ENCODE measurements around the gene ERMP1.

DNA sequence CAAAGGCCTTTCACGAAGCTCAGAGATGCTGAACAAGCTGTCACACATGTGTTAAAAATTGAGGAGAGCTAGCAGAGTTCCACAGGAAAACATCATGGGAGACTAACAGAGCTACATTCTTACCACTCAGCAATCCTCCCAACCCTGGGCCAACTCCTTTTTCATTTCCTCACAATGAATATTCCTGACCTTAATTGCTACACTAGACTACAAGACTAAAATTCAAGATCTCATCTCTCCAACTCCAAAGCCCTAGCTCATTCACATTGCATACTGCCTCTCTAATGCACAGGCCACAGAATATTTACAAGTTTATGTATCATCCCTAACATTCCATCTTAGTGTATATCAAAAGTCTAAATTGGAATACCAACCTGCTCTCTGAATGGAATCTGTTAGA is 21.2 kb downstream of the ERMP1 start:
- TF ChIP-seq, protein P1, sequence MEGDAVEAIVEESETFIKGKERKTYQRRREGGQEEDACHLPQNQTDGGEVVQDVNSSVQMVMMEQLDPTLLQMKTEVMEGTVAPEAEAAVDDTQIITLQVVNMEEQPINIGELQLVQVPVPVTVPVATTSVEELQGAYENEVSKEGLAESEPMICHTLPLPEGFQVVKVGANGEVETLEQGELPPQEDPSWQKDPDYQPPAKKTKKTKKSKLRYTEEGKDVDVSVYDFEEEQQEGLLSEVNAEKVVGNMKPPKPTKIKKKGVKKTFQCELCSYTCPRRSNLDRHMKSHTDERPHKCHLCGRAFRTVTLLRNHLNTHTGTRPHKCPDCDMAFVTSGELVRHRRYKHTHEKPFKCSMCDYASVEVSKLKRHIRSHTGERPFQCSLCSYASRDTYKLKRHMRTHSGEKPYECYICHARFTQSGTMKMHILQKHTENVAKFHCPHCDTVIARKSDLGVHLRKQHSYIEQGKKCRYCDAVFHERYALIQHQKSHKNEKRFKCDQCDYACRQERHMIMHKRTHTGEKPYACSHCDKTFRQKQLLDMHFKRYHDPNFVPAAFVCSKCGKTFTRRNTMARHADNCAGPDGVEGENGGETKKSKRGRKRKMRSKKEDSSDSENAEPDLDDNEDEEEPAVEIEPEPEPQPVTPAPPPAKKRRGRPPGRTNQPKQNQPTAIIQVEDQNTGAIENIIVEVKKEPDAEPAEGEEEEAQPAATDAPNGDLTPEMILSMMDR (IDR thresholded peaks at IDR 0.05; ENCODE audit: borderline replicate concordance, extremely low read depth, low read length, poor library complexity, severe bottlenecking), result no peak
- no peak for TF ChIP-seq EZH2 (IDR thresholded peaks at IDR 0.05; ENCODE audit: borderline replicate concordance, low read depth, low read length, severe bottlenecking)

Measured in DND-41 (cell line).